Lower leg skin (tissue), 3 donors: Measurements from ENCODE around the gene SLX4IP.

ENCODE experiments used
- POLR2A ChIP-seq, 2 donors: fragments of 450-650 bp; IDR thresholded peaks; one replicate each; pipeline ENCODE4 v1.6.1; 2016 to 2017; ENCODE audit warnings: antibody characterized with exemption in 2 of 2, mild to moderate bottlenecking in 1 of 2, moderate library complexity in 1 of 2
- TF ChIP-seq, protein P1 (sequence below), 3 donors: fragments of 450-650 bp; IDR thresholded peaks; one replicate each; pipeline ENCODE4 v1.5.1; 2016; ENCODE audit warnings: antibody characterized with exemption in 3 of 3, mild to moderate bottlenecking in 3 of 3, moderate library complexity in 2 of 3

GRCh38 chr20:10594296-10594868 is 159.3 kb downstream of the SLX4IP start:
- TF ChIP-seq, protein P1, sequence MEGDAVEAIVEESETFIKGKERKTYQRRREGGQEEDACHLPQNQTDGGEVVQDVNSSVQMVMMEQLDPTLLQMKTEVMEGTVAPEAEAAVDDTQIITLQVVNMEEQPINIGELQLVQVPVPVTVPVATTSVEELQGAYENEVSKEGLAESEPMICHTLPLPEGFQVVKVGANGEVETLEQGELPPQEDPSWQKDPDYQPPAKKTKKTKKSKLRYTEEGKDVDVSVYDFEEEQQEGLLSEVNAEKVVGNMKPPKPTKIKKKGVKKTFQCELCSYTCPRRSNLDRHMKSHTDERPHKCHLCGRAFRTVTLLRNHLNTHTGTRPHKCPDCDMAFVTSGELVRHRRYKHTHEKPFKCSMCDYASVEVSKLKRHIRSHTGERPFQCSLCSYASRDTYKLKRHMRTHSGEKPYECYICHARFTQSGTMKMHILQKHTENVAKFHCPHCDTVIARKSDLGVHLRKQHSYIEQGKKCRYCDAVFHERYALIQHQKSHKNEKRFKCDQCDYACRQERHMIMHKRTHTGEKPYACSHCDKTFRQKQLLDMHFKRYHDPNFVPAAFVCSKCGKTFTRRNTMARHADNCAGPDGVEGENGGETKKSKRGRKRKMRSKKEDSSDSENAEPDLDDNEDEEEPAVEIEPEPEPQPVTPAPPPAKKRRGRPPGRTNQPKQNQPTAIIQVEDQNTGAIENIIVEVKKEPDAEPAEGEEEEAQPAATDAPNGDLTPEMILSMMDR (IDR thresholded peaks at IDR 0.05), result no peak
- no peak for TF ChIP-seq POLR2A (IDR thresholded peaks at IDR 0.05)
